ENCODE measurements around the gene ANKRD40CL.

- TF ChIP-seq CTCF (IDR thresholded peaks at IDR 0.05 in 2 of 3, conservative IDR thresholded peaks at IDR 0.05 in 1 of 3; ENCODE audit: insufficient read depth in 2 of 3, low read depth in 1 of 3, low read length in 3 of 3) (no peak), PRMT5 (CRISPR knock-in tag; IDR thresholded peaks at IDR 0.05) (no peak), ZNF232 (CRISPR knock-in tag; IDR thresholded peaks at IDR 0.05) (no peak), ELF4 (CRISPR knock-in tag; IDR thresholded peaks at IDR 0.05) (no peak), MXI1 (IDR thresholded peaks at IDR 0.05; ENCODE audit: low read depth, low read length) (no peak), ZNF23 (CRISPR knock-in tag; IDR thresholded peaks at IDR 0.05) (no peak), RFX7 (CRISPR knock-in tag; IDR thresholded peaks at IDR 0.05) (no peak), ZNF398 (CRISPR knock-in tag; IDR thresholded peaks at IDR 0.05) (no peak), EP300 (IDR thresholded peaks at IDR 0.05; ENCODE audit: low read length) (no peak), CBX3 (IDR thresholded peaks at IDR 0.05; ENCODE audit: borderline replicate concordance in 1 of 2, low read length in 2 of 2) (no peak), STAT6 (CRISPR knock-in tag; IDR thresholded peaks at IDR 0.05) (no peak)
- TF ChIP-seq, protein P1, sequence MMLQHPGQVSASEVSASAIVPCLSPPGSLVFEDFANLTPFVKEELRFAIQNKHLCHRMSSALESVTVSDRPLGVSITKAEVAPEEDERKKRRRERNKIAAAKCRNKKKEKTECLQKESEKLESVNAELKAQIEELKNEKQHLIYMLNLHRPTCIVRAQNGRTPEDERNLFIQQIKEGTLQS (IDR thresholded peaks at IDR 0.05): no peak
- TF ChIP-seq, protein P1 (CRISPR knock-in tag; conservative IDR thresholded peaks at IDR 0.05): no peak
These were observed 31.3 kb upstream of the ANKRD40CL start for GRCh38 chr17:50798424-50799288.

All from K562 (cell line).